Measurements from ENCODE around the gene SLC35D2. TPM values are rescaled to one million over a fixed set of nuclear protein-coding genes. Genes with fewer than 3 reads are reported as not detected.

Gene SLC35D2
- total and polyA plus RNA-seq, 8 donors, result 24.1 to 33.4 (median 29.3) TPM

GRCh38 chr9:96304230-96304629 is 79.3 kb downstream of the SLC35D2 start:
- no peaks in the 10 kb centered on the region for H3K9me3 ChIP-seq
- no peaks in the 10 kb centered on the region for H3K27me3 ChIP-seq
- intact Hi-C loops (cut with DNase I), result no loop called here
- H3K4me1 ChIP-seq, result no peaks in the 10 kb centered on the region
- H3K4me3 ChIP-seq, result no peak overlapping the region
- TF ChIP-seq CTCF (IDR thresholded peaks at IDR 0.05), result no peak
- H3K36me3 ChIP-seq, result no peaks in the 10 kb centered on the region
- no peak overlapping the region for H3K27ac ChIP-seq
- ATAC-seq (no peak), DNase-seq (no peak)

- no peaks in the 10 kb centered on the region for H3K27me3 ChIP-seq
- no peak within 1 kb of the TSS for H3K27ac ChIP-seq
- H3K9me3 ChIP-seq, result no peaks in the 10 kb centered on the region
- DNase-seq (no peak), ATAC-seq (no peak)
- no peak within 1 kb of the TSS for H3K4me3 ChIP-seq
- intact Hi-C loops (cut with DNase I), result no loop called here
- H3K36me3 ChIP-seq, result no peaks in the 10 kb centered on the region
- no peaks in the 10 kb centered on the region for H3K4me1 ChIP-seq
- no peak for TF ChIP-seq CTCF (IDR thresholded peaks at IDR 0.05)
Observed at GRCh38 chr9:96302021-96302420, 81.5 kb downstream of the SLC35D2 start, which contains the start of gene HSD17B3. TSS of gene HSD17B3 (minus strand) at chr9:96302176. CDS start at chr9:96302104, 72 bp downstream.

DNA sequence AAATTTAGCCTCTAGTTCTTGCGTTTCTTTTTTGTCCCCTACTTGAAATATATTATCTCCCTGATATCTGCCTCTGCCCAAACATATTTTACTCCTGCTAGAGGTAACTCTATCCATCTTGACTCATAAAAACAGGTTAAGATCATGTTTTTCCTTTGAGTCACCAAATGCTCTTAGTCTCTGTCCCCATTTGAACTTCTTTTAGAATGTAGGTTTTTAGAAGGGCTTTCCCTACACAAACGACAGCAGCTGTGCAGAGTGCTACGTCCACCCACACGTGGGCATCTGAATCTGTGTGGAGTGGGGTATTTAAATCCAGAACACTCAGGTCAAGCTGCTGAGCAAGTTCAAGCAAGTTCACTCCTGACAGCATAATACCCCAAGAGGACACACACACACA is 83.7 kb downstream of the SLC35D2 start:
- intact Hi-C loops (cut with DNase I), result no loop called here
- no peak overlapping the region for H3K27ac ChIP-seq
- no peak for ATAC-seq
- no peaks in the 10 kb centered on the region for H3K36me3 ChIP-seq
- H3K27me3 ChIP-seq, result no peaks in the 10 kb centered on the region
- no peak overlapping the region for H3K4me3 ChIP-seq
- DNase-seq, result no peak
- H3K4me1 ChIP-seq, result no peaks in the 10 kb centered on the region
- H3K9me3 ChIP-seq, result no peaks in the 10 kb centered on the region
- TF ChIP-seq CTCF (IDR thresholded peaks at IDR 0.05), result no peak

DNA sequence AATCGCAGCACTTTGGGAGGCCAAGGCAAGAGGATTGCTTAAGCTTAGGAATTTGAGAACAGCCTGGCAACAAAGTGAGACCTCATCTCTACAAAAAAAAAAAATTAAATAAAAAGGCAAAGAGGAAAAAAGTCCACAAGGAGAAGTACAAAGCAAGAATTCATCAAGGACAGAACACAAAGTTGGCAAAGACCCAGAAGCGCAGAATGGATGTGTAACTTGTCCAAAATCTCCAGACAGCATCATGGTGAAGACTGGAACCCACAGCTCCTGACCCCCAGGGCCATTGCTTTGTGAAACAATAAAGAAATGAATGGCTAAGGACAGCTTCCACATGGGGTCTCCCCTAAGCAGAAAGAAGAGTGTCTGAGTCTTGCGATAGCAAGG is 89.4 kb downstream of the SLC35D2 start:
- Histone ChIP-seq H3K36me3 (no peaks in the 10 kb centered on the region), H3K27me3 (no peaks in the 10 kb centered on the region), H3K4me1 (no peaks in the 10 kb centered on the region), H3K9me3 (no peaks in the 10 kb centered on the region), H3K27ac (no peak overlapping the region), H3K4me3 (no peak overlapping the region)
- no peak for TF ChIP-seq CTCF (IDR thresholded peaks at IDR 0.05)
- no peak for ATAC-seq
- no peak for DNase-seq
- intact Hi-C loops (cut with DNase I), result no loop called here

GRCh38 chr9:96293498-96294158 is 89.9 kb downstream of the SLC35D2 start:
- H3K27me3 ChIP-seq, result no peaks in the 10 kb centered on the region
- H3K36me3 ChIP-seq, result no peaks in the 10 kb centered on the region
- no peak for TF ChIP-seq CTCF (IDR thresholded peaks at IDR 0.05)
- H3K4me3 ChIP-seq, result no peak overlapping the region
- H3K9me3 ChIP-seq, result no peaks in the 10 kb centered on the region
- H3K27ac ChIP-seq, result no peak overlapping the region
- no peaks in the 10 kb centered on the region for H3K4me1 ChIP-seq
- DNase-seq (no peak), ATAC-seq (no peak)
- intact Hi-C loops (cut with DNase I), result no loop called here

Measured in left lung (tissue), 10 donors.